Left cardiac atrium (tissue), 4 donors: ENCODE results near the gene SIRT5. TPM values are rescaled to one million over a fixed set of nuclear protein-coding genes. Genes with fewer than 3 reads are reported as not detected.

Source experiments
- ATAC-seq, 2 donors: fragments of 200-7000 bp; cut with Tn5 transposase; one replicate each; pipeline ENCODE4 v1.9.1; 2020; ENCODE audit warnings: mild to moderate bottlenecking in 2 of 2, moderate library complexity in 2 of 2
- DNase-seq: peaks from one replicate; pipeline ENCODE4 v3.0.0-alpha.2; 2020
- intact Hi-C, 2 donors: fragments of 100-400 bp; cut with DNase I; formaldehyde crosslinking; loops; one replicate each; pipeline versions ENCODE4 v1.14.1 to v1.15.1; 2022 to 2023
- total RNA-seq, 2 donors: library from RNA; stranded (reverse); fragmentation: NEBNext Ultra II Directional; extraction: Animal tissue kit (Norgen Biotek cat#: 25700); gene quantifications; one replicate each; pipeline ENCODE4 v1.2.1, GENCODE V29; 2021
- donor health status: DM: no; HTN: yes; CAD: no.
- donor health status: DM: no; HTN: yes; CAD: no; lungs with severe emphysema.
- donor health status: DM: yes; HTN: yes; CAD: no.
- donor health status: Dilated cardiomyopathy.

Gene SIRT5
- total RNA-seq, 2 donors from 2014 or later, result 24.3 to 37.6 TPM

DNA sequence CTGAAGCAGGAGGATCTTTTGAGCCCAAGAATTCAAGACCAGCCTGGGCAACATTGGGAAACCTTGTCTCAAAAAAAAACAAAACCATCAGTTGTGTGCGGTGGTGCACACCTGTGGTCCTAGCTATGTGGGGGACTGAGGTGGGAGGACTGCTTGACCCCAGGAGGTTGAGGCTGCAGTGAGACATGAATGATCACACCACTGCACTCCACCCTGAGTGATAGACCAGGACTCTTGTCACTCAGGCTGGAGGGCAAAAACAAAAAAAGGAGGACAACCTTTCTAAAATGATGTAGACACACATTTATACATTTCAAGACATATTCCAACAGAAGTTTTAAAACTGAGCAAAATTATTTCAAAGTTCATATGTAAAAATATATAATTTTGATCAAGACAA, 85.9 kb downstream of the SIRT5 start:
- intact Hi-C loops, result no loop called here
- ATAC-seq (no peak), DNase-seq (no peak)

- DNase-seq, result no peak
- no peak for ATAC-seq
- intact Hi-C loops, result no loop called here
Observed at GRCh38 chr6:13660893-13661292, 86.5 kb downstream of the SIRT5 start.

DNA sequence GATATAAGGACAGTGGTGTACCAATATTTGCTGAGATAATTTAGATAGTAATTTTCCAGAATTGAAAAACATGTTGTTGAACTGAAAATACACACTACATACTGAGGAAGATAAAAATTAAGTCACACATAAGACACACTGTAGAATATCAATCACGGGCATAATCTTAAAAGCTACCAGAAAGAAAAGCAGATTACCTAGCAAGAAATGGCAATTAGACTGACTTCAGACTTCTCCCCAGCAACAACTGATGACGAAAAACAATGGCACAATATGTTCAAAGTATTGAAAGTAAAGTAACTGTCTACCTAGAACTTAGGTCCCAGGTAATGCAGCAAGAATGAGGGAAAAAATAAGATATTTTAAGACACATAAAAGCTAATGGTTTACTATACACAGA, 87.2 kb downstream of the SIRT5 start:
- no peak for ATAC-seq
- intact Hi-C loops, result no loop called here

GRCh38 chr6:13662651-13663334, 88.4 kb downstream of the SIRT5 start:
- no peak for DNase-seq
- no peak for ATAC-seq
- intact Hi-C loops, result no loop called here

More for the DNA sequence above, 87.2 kb downstream of the SIRT5 start:
- no peak for DNase-seq

DNA sequence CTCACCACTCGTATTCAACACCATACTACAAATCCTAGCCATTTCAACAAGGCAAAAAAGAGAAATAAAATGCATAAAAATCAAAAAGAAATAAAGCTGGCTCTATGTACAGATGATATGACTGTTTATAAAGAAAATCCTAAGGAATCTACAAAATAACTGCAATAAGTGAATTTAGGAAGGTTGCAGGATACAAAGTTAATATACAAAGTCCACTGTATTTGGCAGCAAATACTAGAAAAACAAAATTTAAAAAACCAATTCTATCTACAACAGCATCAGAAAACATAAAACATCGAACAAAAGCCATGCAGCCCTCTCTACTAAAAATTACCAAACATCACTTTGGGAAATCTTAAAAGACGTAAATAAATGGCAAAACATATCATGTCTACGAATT, 89.6 kb downstream of the SIRT5 start:
- intact Hi-C loops, result no loop called here
- DNase-seq (no peak), ATAC-seq (no peak)

Other genes starting within 250 kb of the SIRT5 start
- 10 to 100 TPM; 21.6 to 36.3 TPM for gene TBC1D7, start 246.1 kb upstream of the SIRT5 start, total RNA-seq
- 10 to 100 TPM; 59.3 to 78.3 TPM for gene GFOD1, start 87.0 kb upstream of the SIRT5 start, total RNA-seq
- 10 to 100 TPM; 41.4 to 50.5 TPM for gene NOL7, start 40.7 kb downstream of the SIRT5 start, total RNA-seq
- 10 to 100 TPM; 27.3 to 33.1 TPM for gene RANBP9, start 137.2 kb downstream of the SIRT5 start, total RNA-seq
- 10 to 100 TPM; 21.1 to 25.9 TPM for gene MCUR1, start 240.0 kb downstream of the SIRT5 start, total RNA-seq